C4-2B (cell line): Measurements from ENCODE around the gene BMP7.

Source experiments
- H3K27ac ChIP-seq: fragments of 450-650 bp; 2 replicates; pipeline ENCODE4 v1.5.1; 2017
- ZFX ChIP-seq: fragments of 450-650 bp; IDR thresholded peaks from 2 replicates; pipeline ENCODE4 v1.6.1; 2017
- TF ChIP-seq, protein P1 (sequence below): fragments of 450-650 bp; conservative IDR thresholded peaks from 2 replicates; pipeline ENCODE4 v1.5.1; 2017; ENCODE audit warnings: mild to moderate bottlenecking

Gene BMP7

DNA sequence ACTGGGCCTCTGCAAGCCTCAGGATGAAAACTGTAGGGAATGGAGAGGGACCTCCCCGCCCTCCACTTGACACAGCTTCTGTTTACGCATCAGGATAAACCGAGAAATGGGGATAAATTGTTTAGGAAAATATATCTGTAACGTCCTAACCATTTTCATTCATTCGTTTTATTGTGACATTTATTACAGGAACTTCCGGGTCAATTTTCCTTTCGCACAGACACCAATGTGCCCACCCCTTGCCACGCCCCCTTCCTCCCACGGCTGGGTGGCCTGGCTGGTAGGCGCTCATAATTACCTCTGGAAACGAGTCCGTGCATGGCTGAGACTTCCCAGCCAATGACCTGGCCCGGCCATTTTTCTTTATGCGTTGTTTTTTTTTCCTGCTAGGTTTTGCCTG lies 96.1 kb downstream of the BMP7 start:
- H3K27ac ChIP-seq: no peak overlapping the region

DNA sequence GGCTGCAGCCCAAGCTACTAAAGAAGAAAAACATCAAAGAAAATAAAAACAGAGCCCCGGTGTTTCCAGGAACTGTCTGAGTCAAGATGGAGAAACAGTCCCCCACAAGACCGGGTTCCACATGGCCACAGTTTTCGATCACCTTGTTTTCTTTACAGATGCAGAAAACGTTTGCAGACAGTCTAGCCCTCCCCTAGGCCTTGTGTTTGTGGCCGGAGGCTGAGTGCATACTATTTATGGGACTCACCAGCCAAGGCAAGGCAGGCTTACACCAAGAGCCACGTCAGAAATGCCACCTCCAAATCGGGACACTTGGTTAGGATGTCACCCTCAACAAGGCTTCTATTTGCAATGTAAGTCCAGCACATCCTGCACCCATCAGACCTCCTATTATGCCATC lies 97.3 kb downstream of the BMP7 start:
- TF ChIP-seq, protein P1, sequence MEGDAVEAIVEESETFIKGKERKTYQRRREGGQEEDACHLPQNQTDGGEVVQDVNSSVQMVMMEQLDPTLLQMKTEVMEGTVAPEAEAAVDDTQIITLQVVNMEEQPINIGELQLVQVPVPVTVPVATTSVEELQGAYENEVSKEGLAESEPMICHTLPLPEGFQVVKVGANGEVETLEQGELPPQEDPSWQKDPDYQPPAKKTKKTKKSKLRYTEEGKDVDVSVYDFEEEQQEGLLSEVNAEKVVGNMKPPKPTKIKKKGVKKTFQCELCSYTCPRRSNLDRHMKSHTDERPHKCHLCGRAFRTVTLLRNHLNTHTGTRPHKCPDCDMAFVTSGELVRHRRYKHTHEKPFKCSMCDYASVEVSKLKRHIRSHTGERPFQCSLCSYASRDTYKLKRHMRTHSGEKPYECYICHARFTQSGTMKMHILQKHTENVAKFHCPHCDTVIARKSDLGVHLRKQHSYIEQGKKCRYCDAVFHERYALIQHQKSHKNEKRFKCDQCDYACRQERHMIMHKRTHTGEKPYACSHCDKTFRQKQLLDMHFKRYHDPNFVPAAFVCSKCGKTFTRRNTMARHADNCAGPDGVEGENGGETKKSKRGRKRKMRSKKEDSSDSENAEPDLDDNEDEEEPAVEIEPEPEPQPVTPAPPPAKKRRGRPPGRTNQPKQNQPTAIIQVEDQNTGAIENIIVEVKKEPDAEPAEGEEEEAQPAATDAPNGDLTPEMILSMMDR: no peak
- no peak for TF ChIP-seq ZFX
- no peak overlapping the region for H3K27ac ChIP-seq

More for the DNA sequence above, 96.1 kb downstream of the BMP7 start:
- TF ChIP-seq, protein P1: no peak
- no peak for TF ChIP-seq ZFX

DNA sequence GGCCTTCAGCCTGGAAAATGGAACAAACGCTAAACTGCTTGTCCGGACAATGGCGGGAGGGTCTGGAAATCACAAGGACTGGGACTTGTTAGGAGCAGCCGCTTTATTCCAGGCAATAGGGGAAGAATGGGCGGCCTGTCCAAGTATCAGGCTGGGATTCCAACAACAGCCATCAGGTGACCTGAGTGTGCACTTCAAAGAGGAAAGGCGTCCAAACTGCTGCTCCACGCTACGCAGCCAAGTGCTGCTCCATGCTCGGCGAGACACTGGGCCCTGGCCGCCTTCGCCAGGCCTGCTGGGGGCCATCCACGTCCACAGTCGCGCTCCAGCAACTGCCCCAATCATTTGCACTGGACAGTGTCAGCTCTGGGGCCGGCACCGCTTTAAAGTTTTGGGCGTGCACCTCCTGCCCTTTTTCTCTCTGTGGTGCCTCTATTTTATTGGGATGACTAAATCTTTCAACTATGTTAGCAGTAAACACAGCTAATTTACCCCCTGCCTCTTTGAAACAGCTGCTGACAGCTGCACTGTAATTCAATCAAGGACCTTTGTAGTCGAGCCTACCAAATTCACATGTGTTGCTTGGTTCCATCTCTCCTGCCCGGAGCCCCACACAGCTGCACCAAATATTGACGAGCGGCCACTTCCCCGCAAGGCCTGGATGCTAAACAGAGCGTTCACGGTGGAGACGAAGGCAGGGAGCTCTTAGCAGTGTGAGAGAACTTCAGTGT lies 98.3 kb downstream of the BMP7 start:
- H3K27ac ChIP-seq: no peak overlapping the region
- TF ChIP-seq ZFX: no peak
- TF ChIP-seq, protein P1: no peak

DNA sequence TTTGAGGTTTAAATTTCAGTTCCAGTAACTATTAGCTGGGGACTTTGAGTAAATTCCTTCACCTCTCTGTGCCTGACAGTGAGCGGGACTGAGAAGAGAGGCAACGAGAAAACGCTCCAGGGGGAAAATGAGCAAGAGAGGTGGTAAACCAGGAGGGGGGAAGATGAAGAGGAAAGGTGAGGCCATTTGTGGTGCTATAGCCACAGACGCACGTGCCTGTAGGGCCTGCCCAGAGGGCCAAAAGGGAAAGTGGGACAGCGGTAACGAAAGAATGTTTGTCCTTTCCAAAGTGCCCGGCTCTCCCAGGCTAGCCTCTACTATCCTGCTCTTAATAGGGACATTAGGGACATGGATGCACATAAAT lies 99.2 kb downstream of the BMP7 start:
- H3K27ac ChIP-seq: no peak overlapping the region
- TF ChIP-seq ZFX: no peak

DNA sequence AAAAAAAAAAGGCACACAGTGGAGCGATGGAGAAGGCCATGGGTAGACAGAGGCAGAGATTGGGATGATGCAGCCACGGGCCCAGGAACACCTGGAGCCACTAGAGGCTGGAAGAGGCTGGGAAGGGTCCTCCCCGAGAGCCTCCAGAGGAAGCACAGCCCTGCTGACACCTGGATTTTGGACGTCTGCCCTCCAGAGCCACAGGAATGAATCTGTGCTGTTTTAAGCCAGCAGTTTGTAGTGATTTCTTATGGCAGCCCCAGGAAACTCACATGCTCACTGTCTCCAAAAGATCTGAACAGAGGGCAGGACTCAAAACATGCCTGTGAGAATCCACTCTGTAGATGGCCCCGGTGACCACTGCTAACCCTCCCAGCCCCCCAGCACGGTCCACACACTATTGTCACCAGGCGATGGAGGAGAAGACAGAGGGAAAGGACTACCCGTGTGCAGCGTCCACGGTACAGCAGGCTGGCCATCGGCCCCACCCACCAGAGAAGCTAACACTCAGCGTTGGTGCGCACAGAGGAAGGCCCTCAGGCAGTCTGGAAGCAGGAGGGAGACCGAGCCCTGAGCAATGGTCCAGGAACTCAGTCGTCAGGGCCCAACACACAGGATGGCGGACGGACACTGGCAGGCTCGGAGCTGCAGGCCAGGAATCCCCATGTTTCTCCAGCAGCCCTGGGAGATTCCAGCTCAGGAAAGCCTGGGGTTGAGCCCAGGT lies 99.7 kb downstream of the BMP7 start:
- H3K27ac ChIP-seq: no peak overlapping the region
- TF ChIP-seq, protein P1: no peak
- no peak for TF ChIP-seq ZFX

DNA sequence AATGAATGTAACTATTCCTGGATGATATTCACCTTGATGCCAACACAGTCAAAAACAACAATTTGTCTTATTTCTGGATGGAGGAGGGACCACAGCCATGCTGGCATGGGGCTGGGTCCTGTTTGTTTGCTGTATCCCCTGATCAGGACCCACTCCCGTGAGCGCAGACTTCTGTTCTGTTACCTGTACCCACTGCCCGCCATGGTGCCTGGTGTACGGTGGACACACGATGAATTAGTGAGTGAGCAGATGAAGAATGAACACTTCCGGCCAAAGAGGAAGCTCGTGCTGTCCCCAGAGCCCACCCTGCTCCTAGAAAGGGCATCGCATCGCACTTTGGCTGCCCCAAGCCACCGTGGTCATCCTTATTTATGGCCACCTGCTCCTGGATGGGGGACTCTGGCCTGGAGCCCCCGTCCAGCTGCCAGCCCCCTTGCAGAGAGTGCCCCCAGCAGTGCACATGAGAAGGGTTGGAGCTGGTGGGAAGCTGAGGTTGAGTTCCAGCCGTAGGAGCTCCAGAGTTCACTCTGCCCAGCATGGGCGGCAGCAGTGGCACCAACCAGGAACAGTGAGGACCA lies 100.9 kb downstream of the BMP7 start:
- TF ChIP-seq, protein P1: no peak
- TF ChIP-seq ZFX: no peak

DNA sequence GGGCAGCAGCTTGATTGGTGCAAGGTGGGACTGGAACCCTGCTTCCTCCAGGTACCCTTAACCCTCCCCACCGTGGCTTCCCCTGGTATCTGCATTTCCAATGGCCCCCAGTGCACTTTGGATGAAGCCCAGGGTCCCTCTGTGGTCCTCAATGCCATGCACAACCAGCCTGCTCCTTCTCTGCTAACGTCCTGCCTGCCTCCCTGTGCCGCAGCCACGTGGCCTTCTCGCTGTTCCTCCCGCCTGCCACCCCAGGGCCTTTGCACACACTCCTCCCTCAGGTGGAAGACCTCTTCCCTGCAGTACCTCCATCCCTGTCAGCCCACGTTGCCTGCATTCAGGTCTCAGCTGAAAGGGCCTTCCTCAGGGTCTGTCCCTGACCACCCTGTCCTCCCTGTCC lies 101.6 kb downstream of the BMP7 start:
- H3K27ac ChIP-seq: no peak overlapping the region
- no peak for TF ChIP-seq ZFX
- TF ChIP-seq, protein P1: no peak

More for the DNA sequence above, 100.9 kb downstream of the BMP7 start:
- no peak overlapping the region for H3K27ac ChIP-seq
